Measurements from ENCODE around the gene NSUN4.
"Not testable (repeated sequence)": the region's sequence is repeated elsewhere in the genome, so short reads cannot be mapped to it uniquely, and the experiment has no call there.

The NSUN4 gene

GRCh38 chr1:46328182-46328581 lies 12.4 kb upstream of the NSUN4 start:
- DNase-seq (ENCODE audit: low spot score), result not testable (repeated sequence)

GRCh38 chr1:46329807-46330206 lies 10.8 kb upstream of the NSUN4 start:
- not testable (repeated sequence) for DNase-seq (ENCODE audit: low spot score)

GRCh38 chr1:46330381-46330780 lies 10.2 kb upstream of the NSUN4 start:
- not testable (repeated sequence) for DNase-seq (ENCODE audit: low spot score)

- not testable (repeated sequence) for DNase-seq (ENCODE audit: low spot score)
Observed at GRCh38 chr1:46331786-46332540, 8.6 kb upstream of the NSUN4 start.

- no peak for DNase-seq (ENCODE audit: low spot score)
Observed at GRCh38 chr1:46333300-46334029, 7.1 kb upstream of the NSUN4 start.

GRCh38 chr1:46334030-46334384 lies 6.6 kb upstream of the NSUN4 start:
- DNase-seq (ENCODE audit: low spot score), result no peak

GRCh38 chr1:46335081-46335480 lies 5.5 kb upstream of the NSUN4 start:
- no peak for DNase-seq (ENCODE audit: low spot score)

- DNase-seq (ENCODE audit: low spot score), result not testable (repeated sequence)
Observed at GRCh38 chr1:46337409-46337808, 3.2 kb upstream of the NSUN4 start.

GRCh38 chr1:46341222-46342083 lies 846 bp downstream of the NSUN4 start:
- no peak for DNase-seq (ENCODE audit: low spot score)

- DNase-seq (ENCODE audit: low spot score), result no peak
Observed at GRCh38 chr1:46342084-46342656, 1.6 kb downstream of the NSUN4 start.

- no peak for DNase-seq (ENCODE audit: low spot score)
Observed at GRCh38 chr1:46342677-46343350, 2.2 kb downstream of the NSUN4 start.

GRCh38 chr1:46343351-46343695 lies 2.7 kb downstream of the NSUN4 start:
- no peak for DNase-seq (ENCODE audit: low spot score)

GRCh38 chr1:46343705-46344104 lies 3.1 kb downstream of the NSUN4 start:
- DNase-seq (ENCODE audit: low spot score), result no peak

- DNase-seq (ENCODE audit: low spot score), result no peak
Observed at GRCh38 chr1:46344481-46344880, 3.9 kb downstream of the NSUN4 start.

GRCh38 chr1:46345281-46345680 lies 4.7 kb downstream of the NSUN4 start:
- DNase-seq (ENCODE audit: low spot score), result no peak

- DNase-seq (ENCODE audit: low spot score), result no peak
Observed at GRCh38 chr1:46352363-46352762, 11.8 kb downstream of the NSUN4 start.

GRCh38 chr1:46355920-46356319 lies 15.3 kb downstream of the NSUN4 start:
- not testable (repeated sequence) for DNase-seq (ENCODE audit: low spot score)

- no peak for DNase-seq (ENCODE audit: low spot score)
Observed at GRCh38 chr1:46362158-46362557, 21.6 kb downstream of the NSUN4 start.

GRCh38 chr1:46363121-46363520 lies 22.5 kb downstream of the NSUN4 start:
- no peak for DNase-seq (ENCODE audit: low spot score)

GRCh38 chr1:46364612-46365011 lies 24.0 kb downstream of the NSUN4 start:
- DNase-seq (ENCODE audit: low spot score), result no peak

- DNase-seq (ENCODE audit: low spot score), result not testable (repeated sequence)
Observed at GRCh38 chr1:46365796-46366195, 25.2 kb downstream of the NSUN4 start.

- no peak for DNase-seq (ENCODE audit: low spot score)
Observed at GRCh38 chr1:46367072-46367471, 26.5 kb downstream of the NSUN4 start.
